ENCODE measurements around the gene GABBR1.

DNA sequence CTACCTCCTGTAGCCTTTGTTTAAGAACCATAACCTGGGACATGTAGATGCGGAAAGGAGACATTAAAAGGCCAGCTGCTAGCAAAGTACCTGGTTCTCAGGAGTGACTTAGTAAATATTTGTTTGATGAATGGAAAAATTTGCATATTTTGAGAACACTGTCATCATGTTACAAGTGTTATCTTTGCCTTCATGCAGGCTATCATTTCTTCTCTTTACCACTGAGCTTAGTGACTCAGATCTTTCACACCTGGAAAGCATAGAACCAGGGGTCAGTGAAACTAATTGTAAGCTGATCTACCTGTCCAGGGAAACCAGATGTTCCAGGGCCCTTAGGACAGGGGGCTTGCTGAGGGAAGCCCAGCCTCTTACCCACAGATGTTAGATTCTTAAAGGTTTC, 42.6 kb upstream of the GABBR1 start:
- TF ChIP-seq, protein P1, sequence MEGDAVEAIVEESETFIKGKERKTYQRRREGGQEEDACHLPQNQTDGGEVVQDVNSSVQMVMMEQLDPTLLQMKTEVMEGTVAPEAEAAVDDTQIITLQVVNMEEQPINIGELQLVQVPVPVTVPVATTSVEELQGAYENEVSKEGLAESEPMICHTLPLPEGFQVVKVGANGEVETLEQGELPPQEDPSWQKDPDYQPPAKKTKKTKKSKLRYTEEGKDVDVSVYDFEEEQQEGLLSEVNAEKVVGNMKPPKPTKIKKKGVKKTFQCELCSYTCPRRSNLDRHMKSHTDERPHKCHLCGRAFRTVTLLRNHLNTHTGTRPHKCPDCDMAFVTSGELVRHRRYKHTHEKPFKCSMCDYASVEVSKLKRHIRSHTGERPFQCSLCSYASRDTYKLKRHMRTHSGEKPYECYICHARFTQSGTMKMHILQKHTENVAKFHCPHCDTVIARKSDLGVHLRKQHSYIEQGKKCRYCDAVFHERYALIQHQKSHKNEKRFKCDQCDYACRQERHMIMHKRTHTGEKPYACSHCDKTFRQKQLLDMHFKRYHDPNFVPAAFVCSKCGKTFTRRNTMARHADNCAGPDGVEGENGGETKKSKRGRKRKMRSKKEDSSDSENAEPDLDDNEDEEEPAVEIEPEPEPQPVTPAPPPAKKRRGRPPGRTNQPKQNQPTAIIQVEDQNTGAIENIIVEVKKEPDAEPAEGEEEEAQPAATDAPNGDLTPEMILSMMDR (conservative IDR thresholded peaks at IDR 0.05) = no peak
- no peak for TF ChIP-seq EZH2 (IDR thresholded peaks at IDR 0.05; ENCODE audit: low read depth)
